Measurements from ENCODE around the gene SPATA20. TPM values are rescaled to one million over a fixed set of nuclear protein-coding genes. Genes with fewer than 3 reads are reported as not detected.
A peak's percentile ranks its signal among the peaks of the same experiment; 100 is the strongest.

Gene SPATA20
- total RNA-seq, 1 donor from 2014 or later, result 58.1 TPM

DNA sequence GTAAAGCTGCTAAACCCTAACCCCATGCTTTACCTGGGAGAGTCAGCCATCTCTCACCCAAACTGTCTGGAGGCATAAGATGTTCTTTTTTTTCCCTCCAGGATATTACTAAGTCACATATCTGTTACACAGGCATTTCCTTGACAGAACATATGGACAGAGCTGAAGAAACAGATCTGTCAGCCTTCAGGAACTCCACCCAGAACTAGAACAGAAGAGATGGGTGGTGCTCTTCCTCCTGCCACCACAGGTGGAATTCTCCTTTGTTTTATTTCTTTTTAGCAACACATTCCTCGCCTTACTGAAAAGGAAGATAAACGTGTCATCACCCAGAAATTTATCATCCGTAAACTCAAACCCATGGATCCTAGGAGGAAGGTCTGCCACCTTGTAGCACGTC, 30.0 kb upstream of the SPATA20 start:
- no peak for DNase-seq (ENCODE audit: extremely low spot score, unreplicated experiment)
- peak overlapping the region; percentile 14 for H3K27ac Mint-ChIP-seq (ENCODE audit: unreplicated experiment)
- TF ChIP-seq, protein P1, sequence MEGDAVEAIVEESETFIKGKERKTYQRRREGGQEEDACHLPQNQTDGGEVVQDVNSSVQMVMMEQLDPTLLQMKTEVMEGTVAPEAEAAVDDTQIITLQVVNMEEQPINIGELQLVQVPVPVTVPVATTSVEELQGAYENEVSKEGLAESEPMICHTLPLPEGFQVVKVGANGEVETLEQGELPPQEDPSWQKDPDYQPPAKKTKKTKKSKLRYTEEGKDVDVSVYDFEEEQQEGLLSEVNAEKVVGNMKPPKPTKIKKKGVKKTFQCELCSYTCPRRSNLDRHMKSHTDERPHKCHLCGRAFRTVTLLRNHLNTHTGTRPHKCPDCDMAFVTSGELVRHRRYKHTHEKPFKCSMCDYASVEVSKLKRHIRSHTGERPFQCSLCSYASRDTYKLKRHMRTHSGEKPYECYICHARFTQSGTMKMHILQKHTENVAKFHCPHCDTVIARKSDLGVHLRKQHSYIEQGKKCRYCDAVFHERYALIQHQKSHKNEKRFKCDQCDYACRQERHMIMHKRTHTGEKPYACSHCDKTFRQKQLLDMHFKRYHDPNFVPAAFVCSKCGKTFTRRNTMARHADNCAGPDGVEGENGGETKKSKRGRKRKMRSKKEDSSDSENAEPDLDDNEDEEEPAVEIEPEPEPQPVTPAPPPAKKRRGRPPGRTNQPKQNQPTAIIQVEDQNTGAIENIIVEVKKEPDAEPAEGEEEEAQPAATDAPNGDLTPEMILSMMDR (IDR thresholded peaks at IDR 0.05), result no peak
- H3K4me1 Mint-ChIP-seq (ENCODE audit: unreplicated experiment), result peaks cover 42% of the 10 kb centered on the region
- H3K36me3 Mint-ChIP-seq (ENCODE audit: unreplicated experiment), result no peaks in the 10 kb centered on the region
- no peaks in the 10 kb centered on the region for H3K27me3 Mint-ChIP-seq (ENCODE audit: unreplicated experiment)
- H3K9me3 Mint-ChIP-seq (ENCODE audit: unreplicated experiment), result no peaks in the 10 kb centered on the region
- H3K4me3 Mint-ChIP-seq (ENCODE audit: unreplicated experiment), result no peak overlapping the region

DNA sequence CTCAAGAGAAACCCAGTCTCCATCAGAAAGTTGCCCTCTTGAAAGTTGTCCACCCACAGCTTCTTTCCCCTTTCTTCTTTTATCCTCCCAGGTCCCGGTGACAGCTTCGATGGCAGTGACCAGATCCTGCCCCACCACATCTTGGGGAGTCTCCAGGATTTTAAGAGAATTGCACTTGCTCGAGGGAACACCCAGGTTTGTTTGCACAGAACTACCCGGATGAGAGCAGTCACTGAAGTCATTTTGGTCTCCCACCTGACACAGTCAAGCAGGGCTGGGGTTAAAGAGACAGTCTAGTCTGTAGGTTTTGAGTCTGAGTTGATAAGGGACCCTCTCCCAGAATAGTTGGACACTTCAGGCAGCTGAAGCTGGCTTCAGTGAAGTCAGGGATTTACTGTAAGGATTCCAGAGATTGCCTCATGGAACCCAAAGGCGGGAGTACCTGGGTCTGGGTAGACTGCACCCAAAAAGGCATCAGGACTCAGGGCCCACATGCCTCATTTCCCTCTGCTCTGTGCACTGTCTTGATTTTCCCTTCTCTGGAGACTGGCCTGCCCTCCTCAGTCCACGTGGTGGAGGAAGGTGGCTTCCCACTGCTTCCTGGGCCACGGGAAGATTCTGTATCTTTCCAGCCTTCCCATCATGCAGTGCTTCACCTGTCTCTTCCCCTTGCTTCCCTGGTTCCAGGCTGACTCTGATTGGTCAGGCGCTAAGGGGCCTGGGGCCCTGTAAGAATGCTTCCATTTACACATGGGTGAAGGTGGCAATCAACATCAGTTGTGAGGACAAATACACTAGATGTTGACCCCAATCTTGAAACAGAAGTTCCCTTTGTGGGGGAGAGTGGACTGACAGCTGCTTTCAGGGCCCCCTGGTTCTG, 29.2 kb upstream of the SPATA20 start:
- DNase-seq (ENCODE audit: extremely low spot score, unreplicated experiment), result no peak
- no peak overlapping the region for H3K4me3 Mint-ChIP-seq (ENCODE audit: unreplicated experiment)
- TF ChIP-seq, protein P1 (IDR thresholded peaks at IDR 0.05), result no peak
- H3K4me1 Mint-ChIP-seq (ENCODE audit: unreplicated experiment), result peaks cover 42% of the 10 kb centered on the region
- H3K27me3 Mint-ChIP-seq (ENCODE audit: unreplicated experiment), result no peaks in the 10 kb centered on the region
- H3K9me3 Mint-ChIP-seq (ENCODE audit: unreplicated experiment), result no peaks in the 10 kb centered on the region
- H3K36me3 Mint-ChIP-seq (ENCODE audit: unreplicated experiment), result no peaks in the 10 kb centered on the region
- no peak overlapping the region for H3K27ac Mint-ChIP-seq (ENCODE audit: unreplicated experiment)

GRCh38 chr17:50518384-50519023, 28.5 kb upstream of the SPATA20 start:
- Mint-ChIP-seq H3K36me3 (ENCODE audit: unreplicated experiment) (no peaks in the 10 kb centered on the region), H3K27ac (ENCODE audit: unreplicated experiment) (peak overlapping the region; percentile 78), H3K27me3 (ENCODE audit: unreplicated experiment) (no peaks in the 10 kb centered on the region), H3K4me1 (ENCODE audit: unreplicated experiment) (peaks cover 40% of the 10 kb centered on the region), H3K9me3 (ENCODE audit: unreplicated experiment) (no peaks in the 10 kb centered on the region), H3K4me3 (ENCODE audit: unreplicated experiment) (no peak overlapping the region)
- DNase-seq (ENCODE audit: extremely low spot score, unreplicated experiment), result no peak
- TF ChIP-seq, protein P1 (IDR thresholded peaks at IDR 0.05), result no peak

GRCh38 chr17:50519141-50519834, 27.7 kb upstream of the SPATA20 start:
- no peaks in the 10 kb centered on the region for H3K9me3 Mint-ChIP-seq (ENCODE audit: unreplicated experiment)
- H3K4me3 Mint-ChIP-seq (ENCODE audit: unreplicated experiment), result no peak overlapping the region
- TF ChIP-seq, protein P1 (IDR thresholded peaks at IDR 0.05), result no peak
- H3K4me1 Mint-ChIP-seq (ENCODE audit: unreplicated experiment), result peaks cover 35% of the 10 kb centered on the region
- H3K27me3 Mint-ChIP-seq (ENCODE audit: unreplicated experiment), result no peaks in the 10 kb centered on the region
- no peak overlapping the region for H3K27ac Mint-ChIP-seq (ENCODE audit: unreplicated experiment)
- no peak for DNase-seq (ENCODE audit: extremely low spot score, unreplicated experiment)
- H3K36me3 Mint-ChIP-seq (ENCODE audit: unreplicated experiment), result no peaks in the 10 kb centered on the region

GRCh38 chr17:50520483-50520882, 26.5 kb upstream of the SPATA20 start:
- Mint-ChIP-seq H3K27ac (ENCODE audit: unreplicated experiment) (no peak overlapping the region), H3K36me3 (ENCODE audit: unreplicated experiment) (no peaks in the 10 kb centered on the region), H3K27me3 (ENCODE audit: unreplicated experiment) (no peaks in the 10 kb centered on the region), H3K9me3 (ENCODE audit: unreplicated experiment) (no peaks in the 10 kb centered on the region), H3K4me1 (ENCODE audit: unreplicated experiment) (peaks cover 23% of the 10 kb centered on the region), H3K4me3 (ENCODE audit: unreplicated experiment) (no peak overlapping the region)
- TF ChIP-seq, protein P1 (IDR thresholded peaks at IDR 0.05), result no peak
- DNase-seq (ENCODE audit: extremely low spot score, unreplicated experiment), result no peak
